GM12865 (cell line): Measurements from ENCODE around the gene TRPM7.

ENCODE experiments used
- DNase-seq: peaks from one replicate; pipeline ENCODE4 v3.0.0; 2010; ENCODE audit warnings: low read depth
- H3K4me3 ChIP-seq: 2 replicates; pipeline ENCODE4 v1.5.1; 2011; ENCODE audit warnings: mild to moderate bottlenecking, low read depth, low read length, control low read depth
- TF ChIP-seq, protein P1 (sequence below): IDR thresholded peaks from 2 replicates; pipeline ENCODE4 v1.5.1; 2011; ENCODE audit warnings: low read length, control low read depth, low read depth, inconsistent platforms; ENCODE audit not compliant: insufficient read depth; ENCODE audit errors: missing control alignments

The TRPM7 gene

GRCh38 chr15:50563756-50564155, 122.8 kb downstream of the TRPM7 start:
- DNase-seq: no peak
- H3K4me3 ChIP-seq: no peak overlapping the region
- TF ChIP-seq, protein P1, sequence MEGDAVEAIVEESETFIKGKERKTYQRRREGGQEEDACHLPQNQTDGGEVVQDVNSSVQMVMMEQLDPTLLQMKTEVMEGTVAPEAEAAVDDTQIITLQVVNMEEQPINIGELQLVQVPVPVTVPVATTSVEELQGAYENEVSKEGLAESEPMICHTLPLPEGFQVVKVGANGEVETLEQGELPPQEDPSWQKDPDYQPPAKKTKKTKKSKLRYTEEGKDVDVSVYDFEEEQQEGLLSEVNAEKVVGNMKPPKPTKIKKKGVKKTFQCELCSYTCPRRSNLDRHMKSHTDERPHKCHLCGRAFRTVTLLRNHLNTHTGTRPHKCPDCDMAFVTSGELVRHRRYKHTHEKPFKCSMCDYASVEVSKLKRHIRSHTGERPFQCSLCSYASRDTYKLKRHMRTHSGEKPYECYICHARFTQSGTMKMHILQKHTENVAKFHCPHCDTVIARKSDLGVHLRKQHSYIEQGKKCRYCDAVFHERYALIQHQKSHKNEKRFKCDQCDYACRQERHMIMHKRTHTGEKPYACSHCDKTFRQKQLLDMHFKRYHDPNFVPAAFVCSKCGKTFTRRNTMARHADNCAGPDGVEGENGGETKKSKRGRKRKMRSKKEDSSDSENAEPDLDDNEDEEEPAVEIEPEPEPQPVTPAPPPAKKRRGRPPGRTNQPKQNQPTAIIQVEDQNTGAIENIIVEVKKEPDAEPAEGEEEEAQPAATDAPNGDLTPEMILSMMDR: no peak

DNA sequence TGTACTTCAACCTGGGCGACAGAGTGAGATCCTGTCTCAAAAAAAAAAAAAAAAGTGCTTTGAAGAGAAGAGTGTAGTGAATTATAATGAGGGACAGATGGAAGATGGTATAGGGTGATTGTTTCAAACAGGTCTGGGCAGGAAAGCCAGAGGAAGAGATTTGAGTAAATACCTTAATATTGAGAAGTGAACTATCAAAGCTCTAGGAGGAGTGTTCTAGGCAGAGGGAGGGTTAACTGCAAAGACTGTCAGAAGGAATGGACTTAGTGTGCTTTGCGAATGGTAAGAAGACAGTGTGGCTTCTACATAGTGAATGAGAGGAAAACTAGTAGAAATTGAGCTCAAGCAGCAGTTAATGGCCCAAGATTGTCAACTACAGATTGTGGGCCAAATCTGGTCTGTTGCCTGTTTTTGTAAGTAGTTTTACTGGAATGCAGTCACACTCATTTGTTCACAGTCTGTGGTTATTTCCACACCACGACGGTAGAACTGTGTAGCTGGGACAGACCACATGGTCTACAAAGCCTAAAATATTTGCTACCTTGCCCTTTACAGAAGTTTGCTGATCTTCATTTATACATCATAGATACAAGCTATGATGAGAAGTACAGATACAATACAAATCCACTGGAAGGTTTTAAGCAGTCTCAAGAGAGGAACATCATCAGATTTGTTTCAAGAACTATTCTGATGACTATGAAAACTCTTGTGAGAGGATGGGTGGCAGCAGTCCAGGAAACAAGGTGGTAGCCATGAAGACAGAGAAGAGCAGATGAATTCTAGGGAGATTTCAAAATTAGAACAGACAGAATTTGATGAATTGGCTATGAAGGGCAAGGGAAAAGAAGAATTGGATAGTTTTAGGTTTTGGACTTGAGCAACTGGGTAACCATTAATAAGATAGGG, 123.6 kb downstream of the TRPM7 start:
- H3K4me3 ChIP-seq: no peak overlapping the region
- no peak for DNase-seq
- TF ChIP-seq, protein P1: no peak

DNA sequence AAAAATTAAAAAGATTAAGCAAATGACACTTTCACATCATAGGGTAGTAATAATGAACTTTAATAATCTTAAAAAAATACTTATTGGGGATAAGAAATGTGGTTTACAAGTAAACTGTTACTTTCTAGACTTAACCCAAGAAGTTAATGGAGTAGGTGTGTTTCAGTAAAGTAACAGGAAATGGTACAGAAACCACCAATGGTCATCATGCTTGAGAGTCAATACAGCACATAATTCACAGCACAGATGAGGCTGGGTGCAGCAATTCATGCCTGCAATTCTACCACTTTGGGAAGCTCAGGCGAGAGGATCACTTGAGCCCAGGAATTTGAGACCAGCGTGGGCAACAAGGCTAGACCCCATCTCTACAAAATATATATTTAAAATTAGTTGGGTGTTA, 128.6 kb downstream of the TRPM7 start:
- TF ChIP-seq, protein P1: no peak
- no peak overlapping the region for H3K4me3 ChIP-seq
- DNase-seq: peak; percentile 27

DNA sequence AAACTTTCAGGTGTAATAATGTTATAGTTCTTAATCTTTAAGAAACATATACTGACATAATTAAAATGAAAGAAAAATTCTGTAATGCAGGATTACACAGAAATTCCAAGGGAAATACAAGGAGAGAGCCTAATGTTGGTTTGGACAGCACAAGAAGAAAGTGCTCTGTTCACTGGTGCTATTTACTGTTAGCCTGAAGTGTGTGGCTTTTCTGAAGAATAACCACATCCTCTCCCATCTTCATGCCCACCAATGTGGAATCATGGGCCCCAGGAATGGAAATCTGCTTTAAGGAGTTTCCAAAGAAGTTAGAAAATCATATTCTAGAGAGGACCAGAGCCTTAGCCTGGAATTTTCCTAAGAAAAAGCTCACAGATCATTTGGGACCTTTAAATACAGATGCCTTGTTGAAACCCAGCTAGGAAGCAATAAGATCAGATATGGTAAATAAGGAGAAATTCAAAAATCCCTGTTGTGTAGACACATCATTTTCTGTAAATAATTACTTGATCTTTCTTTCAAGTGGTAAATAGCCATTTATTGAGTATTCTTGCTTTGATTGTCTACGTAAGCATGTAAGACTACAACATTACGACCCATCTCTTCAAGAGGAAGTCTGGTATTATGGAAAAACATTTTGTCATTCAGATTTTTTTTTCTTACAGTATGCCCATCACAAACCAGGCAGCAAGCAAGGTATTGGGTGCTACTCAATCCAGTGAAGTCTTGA, 129.8 kb downstream of the TRPM7 start:
- DNase-seq: no peak
- H3K4me3 ChIP-seq: no peak overlapping the region
- TF ChIP-seq, protein P1: no peak

DNA sequence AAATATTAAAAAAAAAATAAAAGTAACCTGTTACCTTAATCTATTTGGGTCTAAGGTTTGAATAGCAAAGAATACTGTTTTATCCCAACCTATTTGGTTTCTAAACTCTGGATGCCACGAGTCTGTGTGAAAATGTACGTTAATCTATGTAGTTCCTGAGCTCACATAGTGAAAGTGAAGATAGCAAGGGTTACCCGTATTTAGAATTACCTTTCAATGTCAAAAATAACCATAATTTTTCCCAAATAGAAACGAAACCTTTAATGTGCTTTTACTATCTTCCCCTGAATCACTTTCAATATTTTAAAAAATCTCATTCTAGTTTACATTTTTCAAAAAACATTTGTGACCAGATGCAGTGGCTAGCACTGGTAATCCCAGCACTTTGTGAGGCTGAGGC, 134.4 kb downstream of the TRPM7 start:
- DNase-seq: peak; percentile 17
- H3K4me3 ChIP-seq: no peak overlapping the region
- TF ChIP-seq, protein P1: no peak

GRCh38 chr15:50549326-50549725, 137.3 kb downstream of the TRPM7 start:
- TF ChIP-seq, protein P1: no peak
- DNase-seq: no peak
- H3K4me3 ChIP-seq: no peak overlapping the region
